GM12873 (cell line): ENCODE measurements around the gene BCAP29.

Source experiments
- CTCF ChIP-seq: IDR thresholded peaks from 2 replicates; pipeline ENCODE4 v1.5.1; 2012; ENCODE audit warnings: low read depth, mild to moderate bottlenecking, moderate library complexity, low read length, control low read depth; ENCODE audit not compliant: insufficient read depth; ENCODE audit errors: missing control alignments

BCAP29 gene

GRCh38 chr7:107661865-107662379 is 81.9 kb downstream of the BCAP29 start:
- no peak for TF ChIP-seq CTCF

- TF ChIP-seq CTCF, result no peak
These were observed 83.2 kb downstream of the BCAP29 start for GRCh38 chr7:107663196-107663595.

GRCh38 chr7:107666790-107667189 is 86.7 kb downstream of the BCAP29 start:
- no peak for TF ChIP-seq CTCF

- no peak for TF ChIP-seq CTCF
These were observed 87.3 kb downstream of the BCAP29 start for GRCh38 chr7:107667341-107667740.

- TF ChIP-seq CTCF, result no peak
These were observed 88.2 kb downstream of the BCAP29 start for GRCh38 chr7:107668296-107668695.
